Hematopoietic multipotent progenitor cell treated with erythropoietin and hydrocortisone succinate and interleukin-3 and kit ligand, for 17 days (in vitro differentiated cells): ENCODE measurements around the gene USHBP1.
"Not testable (repeated sequence)": the region's sequence is repeated elsewhere in the genome, so short reads cannot be mapped to it uniquely, and the experiment has no call there.

Experiments
- DNase-seq: peaks from one replicate; pipeline ENCODE4 v3.0.0-alpha.2; 2015; ENCODE audit warnings: low spot score

The USHBP1 gene

DNA sequence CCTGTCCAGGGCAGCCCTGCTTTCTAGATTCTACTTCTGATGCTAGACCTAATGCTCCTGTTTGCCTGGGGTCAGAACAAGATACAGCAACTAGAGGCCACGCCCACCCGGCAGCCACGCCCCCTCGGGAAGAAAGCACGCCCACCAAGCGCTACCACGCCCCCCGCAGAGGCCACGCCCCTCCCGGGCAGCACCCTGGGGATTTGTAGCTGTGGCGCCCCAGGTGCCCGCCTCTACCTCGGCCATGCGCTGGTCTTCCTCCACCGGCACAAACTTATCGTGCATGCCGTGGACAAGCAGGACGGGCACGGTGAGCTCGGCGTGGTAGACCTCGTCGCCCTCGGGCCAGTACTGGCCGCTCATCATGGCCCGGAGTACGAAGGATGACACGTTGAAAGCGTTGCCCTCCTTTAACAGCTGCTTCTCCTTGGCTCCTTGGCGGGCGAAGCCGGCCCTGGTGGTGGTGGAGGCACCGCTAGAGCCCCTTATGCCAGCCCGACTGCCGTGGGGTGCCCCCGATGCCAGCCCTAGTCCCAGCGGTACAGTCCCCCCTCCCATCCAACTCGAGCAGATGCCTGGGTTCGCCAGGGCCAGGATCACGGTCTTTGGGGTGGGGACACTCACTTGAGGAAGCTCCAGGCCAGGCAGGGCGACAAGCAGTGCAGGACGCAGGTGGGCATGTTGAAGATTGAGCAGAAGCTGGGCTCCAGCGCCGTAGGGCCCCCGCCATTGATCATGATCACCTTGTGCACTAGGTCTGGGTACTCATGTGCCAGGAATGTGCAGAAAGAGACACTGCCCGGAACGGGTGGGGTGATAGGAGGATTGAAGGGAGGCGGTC, 29.7 kb upstream of the USHBP1 start:
- DNase-seq: peak; percentile 71

DNA sequence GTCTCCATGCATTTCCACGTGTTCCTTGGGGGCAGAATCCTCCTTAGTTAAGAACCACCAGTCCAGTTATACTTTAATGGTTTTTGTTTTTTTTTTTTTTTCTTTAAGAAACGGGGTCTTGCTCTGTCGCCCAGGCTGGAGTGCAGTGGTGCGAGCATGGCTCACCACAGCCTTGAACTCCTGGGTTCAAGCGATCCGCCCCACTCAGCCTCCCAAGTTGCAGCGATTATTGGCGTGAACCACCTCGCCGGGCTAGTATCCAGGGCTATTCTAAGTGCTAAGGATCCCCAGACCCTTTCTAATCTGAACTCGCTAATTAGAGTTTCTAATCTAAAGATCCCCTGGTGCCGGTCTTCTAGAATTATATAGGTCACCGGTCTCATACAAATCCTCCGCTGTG, 29.1 kb upstream of the USHBP1 start:
- no peak for DNase-seq

DNA sequence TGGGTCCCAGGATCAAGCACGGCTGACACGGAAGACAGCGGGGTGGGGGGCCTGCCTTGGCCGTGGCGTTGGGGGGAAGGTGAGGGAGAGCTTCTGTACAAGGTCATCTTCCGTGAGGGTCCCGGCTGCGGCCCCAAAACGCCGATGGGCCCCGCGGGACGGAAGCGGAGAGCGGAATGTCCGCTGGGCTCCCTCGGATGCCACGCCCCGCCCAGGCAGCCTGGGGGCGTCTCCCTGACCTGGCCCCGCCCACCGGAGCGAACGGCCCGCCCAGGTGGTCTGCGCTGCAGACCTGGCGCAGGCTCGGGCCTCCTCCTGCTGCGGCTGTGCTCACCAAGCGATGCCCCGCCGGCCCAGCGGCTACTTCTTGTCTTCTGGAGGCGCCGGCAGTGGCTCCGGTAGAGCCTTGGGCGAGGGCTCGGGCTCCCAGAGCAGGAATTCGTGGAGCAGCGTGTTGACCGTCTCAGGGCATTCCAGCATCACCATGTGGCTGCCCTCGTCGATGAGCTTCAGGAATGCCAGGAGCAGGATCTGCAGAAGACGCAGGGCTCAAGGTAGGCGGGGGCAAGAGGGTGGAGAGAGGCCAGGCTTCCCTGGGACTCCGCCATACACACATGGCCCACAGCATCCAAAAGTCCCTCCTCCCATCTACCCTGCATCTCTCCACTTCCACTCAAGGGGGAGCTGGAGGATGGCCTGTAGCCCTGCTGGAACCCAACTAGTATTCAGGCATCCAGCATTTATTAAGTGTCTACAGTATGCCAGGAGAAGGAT, 27.9 kb upstream of the USHBP1 start:
- DNase-seq: peak; percentile 82

DNA sequence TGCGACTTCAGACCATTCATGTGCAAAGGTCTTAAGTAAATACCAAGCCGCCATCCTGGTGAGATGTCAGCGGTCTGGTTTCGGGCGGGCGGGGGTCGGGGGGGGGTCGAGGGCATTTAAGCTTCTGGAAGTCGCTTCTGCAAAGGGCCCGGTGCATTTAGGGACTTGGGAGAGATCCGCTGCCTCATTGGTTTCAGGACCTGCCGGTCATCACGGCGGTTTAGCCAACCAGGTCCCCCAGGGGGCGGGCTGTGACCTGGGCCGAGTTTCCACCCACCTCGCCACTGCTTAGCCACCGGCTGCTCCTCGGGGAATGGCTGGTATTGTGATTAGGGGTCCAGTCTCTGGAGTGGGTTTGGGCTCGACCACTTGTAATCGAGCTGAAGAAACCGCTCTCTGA, 24.9 kb upstream of the USHBP1 start:
- peak; percentile 54 for DNase-seq

DNA sequence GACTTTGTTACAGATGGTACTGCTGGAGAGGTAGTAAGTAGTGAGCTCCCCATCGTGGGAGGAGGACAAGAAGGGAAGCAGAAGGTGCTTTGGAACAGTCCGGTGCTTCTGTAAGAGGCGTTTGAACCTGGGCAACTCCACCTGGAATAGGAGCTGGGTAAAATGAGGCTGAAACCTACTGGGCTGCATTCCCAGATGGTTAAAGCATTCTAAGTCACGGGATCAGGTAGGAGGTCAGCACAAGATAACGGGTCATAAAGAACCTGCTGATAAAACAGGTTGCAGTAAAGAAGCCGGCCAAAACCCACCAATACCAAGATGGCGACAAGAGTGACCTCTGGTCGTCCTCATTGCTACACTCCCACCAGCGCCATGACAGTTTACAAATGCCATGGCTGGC, 22.2 kb upstream of the USHBP1 start:
- DNase-seq: no peak

DNA sequence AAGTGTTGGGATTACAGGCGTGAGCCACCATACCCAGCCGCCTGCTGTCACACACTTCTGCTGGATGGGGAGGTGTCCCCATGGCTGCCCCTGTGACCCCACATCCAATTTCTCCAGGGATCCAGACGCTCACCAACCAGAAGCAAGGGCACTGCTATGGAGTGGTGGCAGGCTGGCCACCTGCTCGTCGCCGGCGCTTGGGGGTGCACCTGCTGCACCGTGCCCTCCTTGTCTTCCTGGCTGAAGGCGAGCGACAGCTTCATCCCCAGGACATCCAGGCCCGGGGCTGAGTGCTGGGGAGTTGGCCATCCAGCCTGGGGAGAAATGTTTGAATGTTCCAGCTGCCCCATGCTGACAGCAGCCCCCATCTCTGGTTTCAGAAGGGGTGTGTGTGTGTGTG, 21.7 kb upstream of the USHBP1 start:
- no peak for DNase-seq

DNA sequence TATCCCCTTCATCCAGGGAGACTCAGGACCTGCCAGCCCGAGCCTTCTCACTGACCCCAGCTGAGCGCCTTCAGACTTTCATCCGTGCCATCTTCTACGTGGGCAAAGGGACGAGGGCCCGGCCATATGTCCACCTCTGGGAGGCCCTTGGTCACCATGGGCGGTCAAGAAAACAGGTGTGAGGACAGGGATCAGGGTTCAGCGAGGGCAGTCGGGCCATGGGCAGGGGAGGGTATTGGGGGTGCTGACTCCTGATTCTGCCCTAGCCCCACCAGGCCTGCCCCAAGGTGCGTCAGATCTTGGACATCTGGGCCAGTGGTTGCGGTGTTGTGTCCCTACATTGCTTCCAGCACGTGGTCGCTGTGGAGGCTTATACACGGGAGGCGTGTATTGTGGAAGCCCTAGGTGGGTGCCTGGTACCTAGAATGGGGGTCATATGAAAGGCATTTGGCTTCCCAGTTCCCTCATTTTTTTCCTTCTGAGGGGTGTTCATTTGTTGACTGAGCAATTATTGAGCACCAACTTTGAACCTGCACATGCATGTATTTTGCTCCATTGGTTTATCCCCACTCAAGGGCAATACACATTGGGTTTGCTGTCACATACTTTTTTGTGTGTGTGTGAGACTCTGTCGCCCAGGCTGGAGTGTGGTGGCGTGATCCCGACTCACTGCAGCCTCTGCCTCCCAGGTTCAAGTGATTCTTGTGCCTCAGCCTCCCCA, 21.0 kb upstream of the USHBP1 start:
- no peak for DNase-seq

DNA sequence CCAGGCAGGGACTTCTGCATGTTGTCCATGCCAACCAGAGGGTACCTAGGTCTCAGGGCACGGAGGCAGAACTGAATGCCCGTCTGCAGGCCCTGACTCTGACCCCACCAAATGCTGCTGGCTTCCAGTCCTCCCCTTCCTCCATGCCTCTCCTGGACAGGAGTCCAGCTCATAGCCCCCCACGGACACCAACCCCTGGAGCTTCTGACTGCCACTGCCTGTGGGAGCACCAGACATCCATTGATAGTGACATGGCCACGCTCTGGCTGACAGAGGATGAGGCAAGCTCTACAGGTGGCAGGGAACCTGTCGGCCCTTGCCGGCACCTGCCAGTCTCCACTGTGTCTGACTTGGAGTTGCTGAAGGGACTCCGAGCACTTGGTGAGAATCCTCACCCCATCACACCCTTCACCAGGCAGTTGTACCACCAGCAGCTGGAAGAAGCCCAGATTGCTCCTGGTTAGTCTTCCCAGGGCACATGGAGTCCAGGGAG, 19.0 kb upstream of the USHBP1 start:
- DNase-seq: no peak

DNA sequence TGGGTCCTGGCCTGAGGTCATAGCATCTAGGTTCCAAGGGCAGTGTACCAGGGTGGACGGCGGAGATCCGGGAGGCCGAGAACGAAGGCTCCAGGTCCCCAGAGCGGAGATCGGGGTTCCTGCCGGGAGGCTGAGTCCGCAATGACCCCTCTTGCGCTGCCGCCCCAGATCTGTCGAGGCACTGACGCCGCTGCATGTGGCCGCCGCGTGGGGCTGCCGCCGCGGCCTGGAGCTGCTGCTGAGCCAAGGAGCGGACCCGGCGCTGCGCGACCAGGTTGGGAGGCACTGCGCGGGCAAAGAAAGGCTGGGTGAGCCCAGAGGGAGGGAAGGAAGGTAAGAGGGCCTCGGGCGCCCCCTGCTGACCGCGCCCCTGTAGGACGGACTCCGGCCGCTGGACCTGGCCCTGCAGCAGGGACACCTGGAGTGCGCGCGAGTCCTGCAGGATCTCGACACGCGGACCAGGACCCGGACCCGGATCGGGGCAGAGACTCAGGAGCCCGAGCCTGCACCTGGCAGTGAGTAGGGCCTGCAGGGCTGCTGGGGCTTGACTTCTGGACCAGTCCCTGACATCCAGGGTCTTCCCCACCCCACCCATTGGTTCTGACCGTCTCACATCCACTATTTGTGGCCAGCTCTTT, 18.1 kb upstream of the USHBP1 start:
- DNase-seq: peak; percentile 90

DNA sequence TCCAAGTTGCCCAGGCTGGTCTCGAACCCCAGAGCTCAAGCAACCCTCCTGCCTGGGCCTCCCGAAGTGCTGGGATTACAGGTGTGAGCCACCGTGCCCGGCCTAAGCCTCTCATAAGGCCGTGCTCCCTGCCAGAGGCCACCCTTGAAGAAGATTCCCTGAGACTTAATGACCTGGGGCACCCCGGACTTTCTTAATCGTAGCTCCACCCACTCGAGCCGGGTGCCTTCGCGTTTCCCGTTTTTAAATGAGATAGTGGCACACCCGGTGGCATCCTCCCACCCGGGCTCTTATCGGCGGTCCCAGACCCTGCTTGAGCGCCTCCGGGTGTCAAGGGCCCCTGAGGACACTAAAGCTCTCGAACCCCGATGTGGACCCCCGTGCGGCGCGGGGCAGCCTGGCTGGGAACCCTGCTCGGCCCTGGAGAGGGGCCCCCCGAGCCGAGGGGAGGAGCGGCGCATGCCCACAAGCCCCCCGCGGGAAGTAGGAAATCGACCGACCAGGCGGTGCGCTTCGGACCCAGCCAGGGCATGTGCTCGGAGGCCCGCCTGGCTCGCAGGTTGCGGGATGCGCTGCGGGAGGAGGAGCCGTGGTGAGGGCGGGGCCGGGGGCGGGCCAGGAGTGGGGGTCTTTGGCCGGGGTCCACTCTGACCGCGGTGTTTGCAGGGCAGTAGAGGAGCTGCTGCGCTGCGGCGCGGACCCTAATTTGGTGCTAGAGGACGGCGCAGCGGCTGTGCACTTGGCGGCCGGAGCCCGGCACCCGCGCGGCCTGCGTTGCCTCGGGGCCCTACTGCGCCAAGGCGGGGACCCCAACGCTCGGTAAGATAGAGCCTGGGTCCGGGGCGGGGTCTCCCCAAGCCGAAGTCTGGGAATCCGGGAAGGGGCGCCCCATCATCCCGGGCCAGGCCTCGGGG, 17.1 kb upstream of the USHBP1 start, which contains the start of gene ANKLE1:
Gene ANKLE1, plus strand, starts transcription at position 511 of the 914 bp plus-strand sequence. Its CDS starts 20 bp downstream, at position 531.
- DNase-seq: peak; percentile 95

DNA sequence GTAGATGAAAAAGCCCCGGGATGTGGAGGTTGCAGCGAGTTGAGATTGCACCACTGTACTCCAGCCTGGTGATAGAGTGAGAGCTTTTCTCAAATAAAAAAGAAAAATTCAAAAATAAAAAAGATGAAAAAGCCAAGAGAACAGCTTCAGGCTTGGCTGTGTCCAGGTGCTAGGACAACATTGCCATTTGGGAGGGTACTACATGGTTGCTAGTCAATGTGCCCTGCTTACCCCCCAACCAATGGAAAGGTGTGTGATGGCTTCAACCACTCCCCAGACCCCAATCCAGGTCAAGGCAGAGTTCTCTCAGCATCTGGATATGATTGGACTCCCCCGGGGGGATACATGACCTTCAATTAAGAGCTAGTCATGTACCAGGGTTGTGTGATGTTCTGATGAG, 14.9 kb upstream of the USHBP1 start:
- no peak for DNase-seq

DNA sequence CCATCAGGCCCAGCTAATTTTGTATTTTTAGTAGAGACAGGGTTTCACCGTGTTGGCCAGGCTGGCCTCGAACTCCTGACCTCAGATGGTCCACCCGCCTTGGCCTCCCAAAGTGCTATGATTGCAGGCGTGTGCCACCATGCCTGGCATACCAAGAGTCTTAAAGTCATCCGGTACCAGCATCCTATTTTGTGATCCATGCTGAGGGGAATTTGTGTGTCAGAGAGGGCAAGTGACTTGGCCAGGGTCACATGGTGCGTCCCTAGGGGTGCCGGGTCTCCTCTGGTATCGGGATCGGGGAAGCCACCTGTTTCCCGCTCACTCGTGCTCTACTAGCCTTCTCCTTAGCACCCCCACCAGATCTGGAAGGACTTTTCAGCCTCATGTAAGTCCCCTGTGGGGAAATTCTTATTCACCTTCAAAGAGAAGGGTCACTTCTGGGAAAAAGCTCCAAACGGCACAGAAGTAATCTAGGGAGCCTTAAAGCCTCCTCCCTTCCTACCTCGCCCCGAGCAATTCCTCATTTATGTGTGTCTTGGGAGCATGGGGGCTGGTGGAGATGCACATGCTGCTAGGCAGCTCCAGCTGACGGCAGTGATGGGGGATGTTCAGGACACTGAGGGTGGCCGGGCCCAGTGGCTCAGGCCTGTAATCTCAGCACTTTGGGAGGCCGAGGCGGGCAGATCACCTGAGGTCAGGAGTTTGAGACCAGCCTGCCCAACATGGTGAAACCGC, 11.1 kb upstream of the USHBP1 start:
- no peak for DNase-seq

DNA sequence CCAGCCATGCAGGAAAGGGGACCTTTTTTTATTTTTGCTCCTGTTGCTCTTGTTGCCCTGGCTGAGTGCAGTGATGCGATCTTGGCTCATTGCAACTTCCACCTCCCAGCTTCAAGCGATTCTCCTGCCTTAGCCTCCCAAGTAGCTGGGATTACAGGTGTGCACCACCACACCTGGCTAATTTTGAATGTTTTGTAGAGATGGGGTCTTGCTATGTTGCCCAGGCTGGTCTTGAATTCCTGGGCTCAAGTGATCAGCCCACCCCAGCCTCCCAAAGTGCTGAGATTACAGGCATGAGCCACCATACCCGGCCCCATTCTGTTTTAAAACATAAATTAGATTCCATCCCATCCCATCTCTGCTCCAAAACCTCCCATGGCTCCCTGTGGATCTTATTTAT, 10.3 kb upstream of the USHBP1 start:
- not testable (repeated sequence) for DNase-seq

DNA sequence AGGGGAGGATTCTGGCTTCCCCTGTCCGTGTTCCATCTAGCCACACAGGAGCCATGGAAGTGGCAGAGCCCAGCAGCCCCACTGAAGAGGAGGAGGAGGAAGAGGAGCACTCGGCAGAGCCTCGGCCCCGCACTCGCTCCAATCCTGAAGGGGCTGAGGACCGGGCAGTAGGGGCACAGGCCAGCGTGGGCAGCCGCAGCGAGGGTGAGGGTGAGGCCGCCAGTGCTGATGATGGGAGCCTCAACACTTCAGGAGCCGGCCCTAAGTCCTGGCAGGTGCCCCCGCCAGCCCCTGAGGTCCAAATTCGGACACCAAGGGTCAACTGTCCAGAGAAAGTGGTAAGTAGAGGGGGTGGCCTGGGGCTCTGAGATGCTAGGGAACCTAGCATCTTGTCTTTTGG, 4.2 kb upstream of the USHBP1 start:
- DNase-seq: no peak

DNA sequence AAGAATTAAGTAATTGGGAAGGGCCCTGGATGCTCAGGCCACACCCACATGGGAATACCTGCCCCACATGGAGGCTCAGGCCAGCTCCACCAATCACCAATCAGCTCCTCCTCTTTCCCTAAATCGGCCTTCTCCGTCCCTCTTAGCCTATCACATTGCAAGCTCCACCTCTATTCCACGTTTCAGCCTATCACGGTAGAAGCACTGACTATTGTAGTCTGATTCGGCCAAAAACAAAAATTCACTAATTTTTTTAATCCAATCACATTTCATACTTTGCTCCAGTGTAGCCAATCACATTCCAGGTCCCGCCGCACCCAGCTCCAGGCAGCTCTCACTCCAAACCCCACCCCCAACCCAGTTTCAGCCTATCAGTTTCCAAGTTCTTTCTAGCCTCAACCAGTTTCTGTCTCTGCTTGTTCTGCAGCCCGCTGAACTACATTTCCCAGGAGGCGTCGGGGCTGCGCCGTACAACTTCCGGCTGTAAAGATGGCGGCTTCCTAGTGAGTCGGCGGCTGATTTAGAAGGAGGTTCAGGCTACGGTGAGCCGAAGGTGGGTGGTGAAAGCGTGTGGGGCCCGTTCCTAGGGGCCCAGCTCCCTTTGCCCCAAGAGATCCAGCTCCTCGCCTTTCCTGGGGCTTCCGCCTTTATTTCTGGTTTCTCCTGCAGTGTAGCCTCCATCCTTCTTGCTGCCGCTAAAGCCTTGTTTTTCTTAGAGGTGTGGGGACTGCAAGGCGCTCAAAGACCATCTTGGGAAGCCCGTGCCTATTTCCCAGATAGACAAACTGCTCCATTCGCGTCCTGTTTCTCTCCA, 2.6 kb upstream of the USHBP1 start, which contains the start of gene BABAM1:
Gene BABAM1, plus strand, starts transcription at position 469 of the 814 bp plus-strand sequence. CDS start 1,364 bp downstream, outside the sequence.
- peak; percentile 96 for DNase-seq

DNA sequence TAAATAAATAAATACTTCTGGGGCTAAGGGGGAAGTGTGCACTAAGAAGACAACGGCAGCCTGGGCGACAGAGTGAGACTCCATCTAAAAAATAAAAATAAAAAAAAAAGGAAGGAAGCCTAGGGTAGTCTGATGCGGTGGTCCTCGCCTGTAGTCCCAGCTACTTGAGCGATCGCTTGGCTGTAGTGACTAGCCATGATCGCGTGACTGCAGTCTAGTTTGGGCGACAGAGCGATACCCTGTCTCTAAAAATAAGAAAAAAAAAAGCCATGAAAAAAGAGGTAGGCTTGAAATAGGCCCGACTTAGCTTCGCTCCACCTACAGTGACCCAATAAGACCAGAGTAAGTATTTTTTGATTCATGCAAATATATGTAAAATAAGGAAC, 2.0 kb upstream of the USHBP1 start:
- DNase-seq: no peak

DNA sequence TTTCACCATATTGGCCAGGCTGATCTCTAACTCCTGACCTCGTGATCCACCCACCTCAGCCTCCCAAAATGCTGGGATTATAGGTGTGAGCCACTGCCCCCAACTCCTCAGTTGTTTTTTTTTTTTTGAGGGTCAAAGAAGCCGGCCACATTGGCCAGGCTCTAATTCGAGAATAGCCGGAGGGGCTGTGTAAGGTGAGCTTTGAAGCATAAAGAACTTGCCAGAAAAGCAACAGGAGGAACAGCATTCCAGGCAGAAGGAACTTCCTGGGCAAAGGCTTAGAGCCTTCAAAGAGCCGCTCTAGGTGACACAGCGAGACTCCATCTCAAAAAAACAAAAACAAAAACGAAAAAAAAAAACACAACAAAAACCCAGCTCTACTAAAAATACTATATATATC, 1.5 kb upstream of the USHBP1 start:
- no peak for DNase-seq

DNA sequence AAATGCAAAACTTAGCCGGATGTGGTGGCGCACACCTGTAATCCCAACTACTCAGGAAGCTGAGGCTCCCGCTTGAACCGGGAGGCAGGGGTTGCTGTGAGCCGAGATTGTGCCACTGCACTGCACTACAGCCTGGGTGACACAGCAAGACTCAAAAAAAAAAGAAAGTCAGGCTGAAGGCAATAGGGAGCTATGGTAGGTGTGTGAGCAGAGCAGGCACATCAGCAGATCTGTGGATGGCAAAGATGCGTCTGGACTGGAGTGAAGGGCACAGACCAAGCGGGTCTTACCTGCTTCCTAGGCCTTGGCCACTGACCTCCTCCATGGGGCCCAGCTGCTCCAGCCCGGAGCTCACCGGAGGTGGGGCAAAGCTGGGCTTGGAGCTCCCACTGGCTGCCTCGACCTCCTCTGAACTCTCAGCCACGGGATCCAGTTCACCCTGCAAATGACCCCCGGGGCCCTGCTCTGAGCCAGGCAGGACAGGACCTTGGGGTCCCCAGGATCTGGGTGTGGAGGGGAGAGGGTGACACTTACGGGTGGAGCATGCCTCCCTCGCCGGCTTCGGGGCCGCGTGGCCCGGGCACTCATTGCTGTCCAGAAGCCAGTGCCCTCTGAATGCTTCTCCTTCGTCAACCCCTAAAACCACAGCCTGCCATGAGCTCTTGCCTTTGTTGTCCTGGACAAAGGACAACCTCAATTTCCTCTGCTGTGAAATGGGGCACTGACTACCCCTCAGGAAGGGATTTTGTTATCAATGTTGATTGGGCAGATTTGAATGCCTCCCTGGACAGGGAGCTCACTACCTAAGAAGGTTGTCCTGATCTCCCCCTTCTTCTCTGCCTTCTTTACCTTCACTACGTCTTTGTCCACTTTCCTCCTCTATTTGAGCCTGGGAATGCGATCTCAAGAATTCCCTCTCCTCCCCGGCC, 569 bp downstream of the USHBP1 start:
- no peak for DNase-seq
